HG02970 (cell line): ENCODE results near the gene SMG7.

Experiments used
- ATAC-seq: cut with Tn5 transposase; IDR thresholded peaks from one replicate; pipeline ENCODE4 v1.9.1; 2021; ENCODE audit warnings: mild to moderate bottlenecking, moderate library complexity, moderate number of reproducible peaks; ENCODE audit not compliant: unreplicated experiment, low FRiP score

SMG7 gene

GRCh38 chr1:183584147-183584546 is 111.8 kb downstream of the SMG7 start:
- ATAC-seq = no peak

- no peak for ATAC-seq
Observed at GRCh38 chr1:183585038-183585437, 112.7 kb downstream of the SMG7 start.

GRCh38 chr1:183586455-183586854 is 114.2 kb downstream of the SMG7 start:
- ATAC-seq = no peak

DNA sequence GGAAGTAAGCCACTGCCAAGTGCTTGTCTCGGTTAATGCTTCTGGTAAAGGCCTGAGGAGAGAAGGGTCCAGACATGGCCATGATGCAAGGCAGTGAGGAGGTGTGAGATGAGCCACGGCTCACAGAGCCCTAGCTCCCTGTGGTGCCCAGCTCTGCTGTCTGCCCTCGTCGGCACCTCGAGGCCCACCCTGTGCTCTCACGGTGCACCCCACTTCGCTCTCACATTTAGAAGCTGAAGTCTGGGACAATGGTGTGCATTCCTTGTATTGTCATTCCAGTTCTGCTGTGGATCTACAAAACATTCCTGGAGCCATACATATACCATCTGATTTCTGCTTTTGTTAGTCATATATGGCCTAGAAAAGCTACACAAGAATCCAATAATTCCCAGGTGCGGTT is 114.6 kb downstream of the SMG7 start:
- no peak for ATAC-seq

DNA sequence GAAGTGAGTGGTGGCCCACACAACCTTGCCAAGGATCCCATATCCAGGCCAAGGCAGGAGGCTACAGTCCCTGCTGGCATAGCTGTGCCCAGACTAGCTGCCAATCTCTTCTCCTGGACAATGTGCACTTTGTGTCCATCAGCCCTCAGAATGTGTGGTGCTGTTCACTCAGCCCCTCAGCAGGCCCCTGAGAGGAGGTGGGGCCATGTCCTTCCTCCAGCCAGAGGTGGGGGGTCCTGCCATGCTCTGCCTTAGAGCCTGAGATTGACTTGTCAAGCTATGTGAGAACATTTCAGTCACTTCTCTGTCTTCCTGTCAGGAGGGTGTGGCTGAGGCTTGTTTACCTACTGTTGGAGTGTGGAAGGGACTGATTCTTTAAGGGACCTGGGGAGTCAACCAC is 116.5 kb downstream of the SMG7 start:
- no peak for ATAC-seq

- ATAC-seq = no peak
Observed at GRCh38 chr1:183589384-183589783, 117.1 kb downstream of the SMG7 start.

- peak; percentile 3 for ATAC-seq
Observed at GRCh38 chr1:183589874-183590243, 117.6 kb downstream of the SMG7 start.

- ATAC-seq = peak; percentile 71
Observed at GRCh38 chr1:183590244-183591191, 118.2 kb downstream of the SMG7 start, which contains the start of gene NCF2. TSS of gene NCF2 (minus strand) at chr1:183590459. CDS start at chr1:183590329, 130 bp downstream.

DNA sequence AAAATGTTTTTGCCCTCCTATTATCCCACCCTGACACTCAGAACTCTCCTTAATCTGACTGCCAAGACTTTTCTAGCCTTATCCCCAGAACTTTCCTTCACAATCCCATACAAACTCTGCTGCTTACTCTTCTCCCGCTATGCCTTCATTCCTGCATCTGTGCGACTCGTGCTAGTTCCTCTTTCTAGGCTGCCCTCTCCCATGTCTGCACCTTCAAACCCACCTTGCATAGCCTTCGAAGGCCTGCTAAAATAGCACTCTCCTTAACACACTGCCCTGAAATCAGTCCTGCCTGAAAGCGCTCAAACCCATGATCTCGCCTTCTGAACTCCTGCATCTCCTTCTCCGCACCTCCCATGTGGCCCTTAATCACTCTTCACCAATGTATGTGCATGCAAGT is 120.4 kb downstream of the SMG7 start:
- ATAC-seq = no peak

GRCh38 chr1:183593356-183593755 is 121.1 kb downstream of the SMG7 start:
- no peak for ATAC-seq

DNA sequence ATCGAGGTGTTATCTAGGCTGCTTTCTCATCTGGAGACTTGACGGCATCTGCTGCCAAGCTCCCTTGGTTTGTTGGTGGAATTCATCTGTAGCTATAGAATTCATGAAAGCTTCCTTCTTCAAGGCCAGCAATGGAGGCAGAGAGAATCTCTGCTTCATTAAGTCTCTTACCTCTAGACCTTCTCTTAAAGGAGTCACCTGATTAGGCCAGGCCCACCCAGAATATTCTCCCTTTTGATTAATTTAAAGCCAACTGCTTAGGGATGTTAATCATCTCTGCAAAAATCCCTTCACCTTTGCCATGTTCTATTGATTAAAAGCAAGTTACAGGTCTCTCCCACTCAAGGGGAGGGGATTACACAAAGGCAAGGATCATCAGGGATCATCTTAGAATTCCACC is 123.2 kb downstream of the SMG7 start:
- ATAC-seq = no peak

GRCh38 chr1:183596500-183596899 is 124.2 kb downstream of the SMG7 start:
- no peak for ATAC-seq

GRCh38 chr1:183597656-183598347 is 125.5 kb downstream of the SMG7 start:
- ATAC-seq = no peak

GRCh38 chr1:183598386-183598785 is 126.1 kb downstream of the SMG7 start:
- no peak for ATAC-seq

GRCh38 chr1:183600136-183600535 is 127.8 kb downstream of the SMG7 start:
- no peak for ATAC-seq

DNA sequence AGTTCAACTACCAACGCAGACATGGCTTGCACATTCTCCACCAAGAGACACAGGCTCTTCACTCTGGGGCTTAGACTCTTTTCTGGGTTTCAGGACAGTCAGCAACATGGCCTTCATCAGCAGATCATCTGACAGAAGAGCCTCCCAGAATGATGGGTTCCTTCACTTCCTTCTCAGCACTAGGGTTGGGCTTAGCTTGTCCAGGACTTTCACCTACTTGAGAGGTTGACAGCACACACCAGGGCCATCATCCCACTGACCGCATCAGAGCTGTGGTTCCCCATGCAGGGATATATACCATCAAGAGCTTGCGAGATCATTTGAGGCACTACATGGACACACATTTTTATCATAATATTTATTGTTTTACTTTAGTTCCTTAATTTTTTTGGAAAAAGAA is 128.3 kb downstream of the SMG7 start:
- ATAC-seq = no peak

- no peak for ATAC-seq
Observed at GRCh38 chr1:183602510-183602909, 130.2 kb downstream of the SMG7 start.
